Testis (tissue), 2 donors: ENCODE measurements around the gene MPPE1.
A peak's percentile ranks its signal among the peaks of the same experiment; 100 is the strongest.

Source experiments
- CTCF ChIP-seq, 3 experiments: fragments of 450-650 bp in 2 of 3; fragments of 200-600 bp in 1 of 3; sonication (generic) in 1 of 3; IDR thresholded peaks; one replicate each; pipeline ENCODE4 v1.5.1; 2016 to 2019; ENCODE audit warnings: antibody characterized with exemption in 3 of 3, mild to moderate bottlenecking in 2 of 3, moderate library complexity in 1 of 3
- POLR2A ChIP-seq: fragments of 450-650 bp; IDR thresholded peaks from one replicate; pipeline ENCODE4 v1.6.1; 2017; ENCODE audit warnings: antibody characterized with exemption, mild to moderate bottlenecking, moderate library complexity

DNA sequence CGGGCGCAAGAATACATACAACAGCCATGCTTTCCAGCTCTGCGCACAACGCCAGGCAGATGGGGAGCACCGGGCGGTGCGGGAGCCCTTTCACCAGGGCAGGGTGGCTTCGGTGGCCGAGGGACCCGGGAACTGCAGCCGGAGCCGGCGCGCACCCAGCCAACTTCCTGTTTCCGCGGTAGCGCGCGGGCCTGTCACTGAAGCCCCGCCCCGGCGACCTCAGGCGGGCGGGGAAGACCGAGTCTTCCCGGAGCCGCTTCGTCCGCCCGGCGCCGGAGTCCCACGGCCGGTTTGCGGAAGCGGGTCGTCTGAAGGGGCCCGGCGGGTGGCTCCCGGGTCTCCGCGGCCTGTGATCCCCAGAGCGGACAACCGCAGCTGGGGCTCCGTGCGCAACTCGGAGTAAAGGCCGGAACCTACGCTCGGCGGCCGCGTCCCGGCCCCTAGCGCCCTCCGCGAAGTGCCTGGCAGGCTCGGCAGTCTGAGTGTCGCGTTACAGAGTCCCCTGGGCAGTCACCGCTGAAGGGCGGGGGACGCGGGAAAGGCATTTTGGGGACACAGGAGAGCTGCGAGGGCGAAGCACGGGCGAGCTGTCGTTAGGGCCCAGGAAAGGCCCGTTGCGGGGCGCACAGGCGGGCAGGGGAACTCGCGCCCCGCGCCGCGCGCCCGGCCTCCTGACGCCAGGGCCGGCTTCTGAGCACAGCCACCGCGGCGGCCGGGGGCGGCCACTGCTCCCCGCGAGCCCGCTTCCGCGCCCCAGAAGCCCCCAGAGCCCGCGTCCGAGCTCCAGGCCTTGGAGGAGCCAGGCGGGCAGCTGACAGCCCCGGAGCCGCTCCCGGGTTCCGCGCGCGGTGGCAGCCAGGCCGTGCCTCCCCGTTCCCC lies at the start of gene MPPE1:
- TF ChIP-seq CTCF (IDR thresholded peaks at IDR 0.05), result no peak
- peak; percentile 91 for TF ChIP-seq POLR2A
